Stomach (tissue), 9 donors: ENCODE data around the gene MBNL2. TPM values are rescaled to one million over a fixed set of nuclear protein-coding genes. Genes with fewer than 3 reads are reported as not detected.
A peak's percentile ranks its signal among the peaks of the same experiment; 100 is the strongest.

Experiments
- DNase-seq, 2 donors: peaks; one replicate each; pipeline versions ENCODE4 v3.0.0 to v3.0.0-alpha.2; 2013 to 2019
- H3K27ac ChIP-seq, 5 donors: fragments of 200-600 bp in 4 of 5; sonication (generic) in 4 of 5; one replicate each; pipeline ENCODE4 v1.5.1; 2013 to 2019; ENCODE audit warnings: mild to moderate bottlenecking in 1 of 5, moderate library complexity in 1 of 5
- H3K27me3 ChIP-seq, 3 donors: fragments of 200-600 bp; sonication (generic); one replicate each; pipeline ENCODE4 v1.5.1; 2017 to 2019; ENCODE audit warnings: mixed run types in 1 of 3
- H3K36me3 ChIP-seq, 4 donors: fragments of 200-600 bp; sonication (generic); 1 replicate in 3 of 4; 2 replicates in 1 of 4; pipeline ENCODE4 v1.5.1; 2016 to 2019
- H3K4me1 ChIP-seq, 4 donors: fragments of 200-600 bp; sonication (generic); one replicate each; pipeline ENCODE4 v1.5.1; 2016 to 2019
- H3K4me3 ChIP-seq, 4 donors: fragments of 200-600 bp; sonication (generic) in 3 of 4; one replicate each; pipeline ENCODE4 v1.5.1; 2016 to 2019; ENCODE audit warnings: mild to moderate bottlenecking in 1 of 4
- H3K9me3 ChIP-seq, 4 donors: fragments of 200-600 bp; sonication (generic); one replicate each; pipeline ENCODE4 v1.5.1; 2016 to 2019
- EP300 ChIP-seq: sonication (generic); formaldehyde crosslinking; IDR thresholded peaks from one replicate; pipeline ENCODE4 v1.6.1; 2017; ENCODE audit warnings: antibody characterized with exemption
- POLR2A ChIP-seq, 4 donors: fragments of 450-650 bp; IDR thresholded peaks; one replicate each; pipeline ENCODE4 v1.6.1; 2016; ENCODE audit warnings: antibody characterized with exemption in 4 of 4, control low read depth in 2 of 4, mild to moderate bottlenecking in 1 of 4, moderate library complexity in 1 of 4
- POLR2AphosphoS5 ChIP-seq, 3 donors: sonication (generic); formaldehyde crosslinking; IDR thresholded peaks; one replicate each; pipeline ENCODE4 v1.6.1; 2016; ENCODE audit warnings: antibody characterized with exemption in 3 of 3
- WGBS, 5 donors: extraction: QIAGEN DNeasy Blood & Tissue Kit in 3 of 5; methylation state at CpG; one replicate each; pipeline versions ENCODE4 v1.1.5 to v1.1.7; 2013 to 2018; 5-methylcytosine and 5-hydroxymethylcytosine counted together
- intact Hi-C: fragments of 100-400 bp; cut with DNase I; formaldehyde crosslinking; loops from one replicate; pipeline ENCODE4 v1.15.1; 2023; ENCODE audit warnings: low total_unique reads
- polyA plus RNA-seq, 3 donors: library from polyadenylated mRNA; stranded (reverse); fragments of 200-250 nt; gene quantifications; one replicate each; pipeline ENCODE4 v1.2.3, GENCODE V29; 2013
- total RNA-seq, 5 donors: library from RNA; depleted of rRNA; stranded (reverse); fragments of >200 nt; gene quantifications; one replicate each; pipeline versions ENCODE4 v1.1.0 to v1.2.3, GENCODE V29; 2014 to 2016
- TF ChIP-seq, protein P1 (sequence below), 7 experiments: fragments of 450-650 bp in 4 of 7; fragments of 200-600 bp in 3 of 7; sonication (generic) in 3 of 7; IDR thresholded peaks; one replicate each; pipeline ENCODE4 v1.5.1; 2016 to 2019; ENCODE audit warnings: antibody characterized with exemption in 7 of 7, control low read depth in 2 of 7, mild to moderate bottlenecking in 1 of 7
- donor health status: healthy with polysubstance abuse.
- donor health status: Bipolar disorder and iron deficiency.
- donor health status: healthy.

Gene MBNL2
- total and polyA plus RNA-seq, 8 donors = 8.3 to 74.5 (median 25.6) TPM

DNA sequence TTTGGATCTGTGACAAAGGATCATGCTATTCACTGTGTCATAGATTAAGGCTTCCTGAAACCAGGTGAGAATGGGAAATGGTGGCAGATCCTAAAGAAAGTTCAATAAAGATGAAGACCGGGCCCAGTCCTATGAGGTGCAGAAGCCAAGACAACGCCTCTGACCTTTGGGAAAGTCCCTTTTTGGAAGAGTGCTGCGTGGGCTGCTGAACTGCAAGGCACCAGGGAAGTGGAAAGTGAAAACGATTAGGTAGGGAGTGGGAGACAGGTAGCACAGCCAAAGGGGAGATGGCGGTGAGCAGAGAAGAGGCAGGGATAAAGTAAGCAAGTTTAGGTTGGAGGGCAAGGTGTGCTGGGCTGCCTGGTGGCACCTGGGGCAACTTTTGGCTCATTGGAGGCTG, 16.3 kb downstream of the MBNL2 start:
- H3K36me3 ChIP-seq = no peaks in the 10 kb centered on the region
- no peaks in the 10 kb centered on the region for H3K27me3 ChIP-seq
- DNase-seq = no peak
- TF ChIP-seq POLR2AphosphoS5 (IDR thresholded peaks at IDR 0.05) (no peak), POLR2A (IDR thresholded peaks at IDR 0.05) (no peak), EP300 (no peak)
- TF ChIP-seq, protein P1, sequence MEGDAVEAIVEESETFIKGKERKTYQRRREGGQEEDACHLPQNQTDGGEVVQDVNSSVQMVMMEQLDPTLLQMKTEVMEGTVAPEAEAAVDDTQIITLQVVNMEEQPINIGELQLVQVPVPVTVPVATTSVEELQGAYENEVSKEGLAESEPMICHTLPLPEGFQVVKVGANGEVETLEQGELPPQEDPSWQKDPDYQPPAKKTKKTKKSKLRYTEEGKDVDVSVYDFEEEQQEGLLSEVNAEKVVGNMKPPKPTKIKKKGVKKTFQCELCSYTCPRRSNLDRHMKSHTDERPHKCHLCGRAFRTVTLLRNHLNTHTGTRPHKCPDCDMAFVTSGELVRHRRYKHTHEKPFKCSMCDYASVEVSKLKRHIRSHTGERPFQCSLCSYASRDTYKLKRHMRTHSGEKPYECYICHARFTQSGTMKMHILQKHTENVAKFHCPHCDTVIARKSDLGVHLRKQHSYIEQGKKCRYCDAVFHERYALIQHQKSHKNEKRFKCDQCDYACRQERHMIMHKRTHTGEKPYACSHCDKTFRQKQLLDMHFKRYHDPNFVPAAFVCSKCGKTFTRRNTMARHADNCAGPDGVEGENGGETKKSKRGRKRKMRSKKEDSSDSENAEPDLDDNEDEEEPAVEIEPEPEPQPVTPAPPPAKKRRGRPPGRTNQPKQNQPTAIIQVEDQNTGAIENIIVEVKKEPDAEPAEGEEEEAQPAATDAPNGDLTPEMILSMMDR (IDR thresholded peaks at IDR 0.05) = no peak
- H3K9me3 ChIP-seq = no peaks in the 10 kb centered on the region
- WGBS, 5 donors = 80 to 86% (median 85%) methylated on average over 5 of the region's 5 CpGs
- H3K4me1 ChIP-seq = peaks cover 71 to 99% (median 92%) of the 10 kb centered on the region in 4 donors
- intact Hi-C loops = no loop called here
- no peak overlapping the region for H3K4me3 ChIP-seq
- peak overlapping the region in 3 of 5 donors; percentile 22 to 33 (median 28) for H3K27ac ChIP-seq

DNA sequence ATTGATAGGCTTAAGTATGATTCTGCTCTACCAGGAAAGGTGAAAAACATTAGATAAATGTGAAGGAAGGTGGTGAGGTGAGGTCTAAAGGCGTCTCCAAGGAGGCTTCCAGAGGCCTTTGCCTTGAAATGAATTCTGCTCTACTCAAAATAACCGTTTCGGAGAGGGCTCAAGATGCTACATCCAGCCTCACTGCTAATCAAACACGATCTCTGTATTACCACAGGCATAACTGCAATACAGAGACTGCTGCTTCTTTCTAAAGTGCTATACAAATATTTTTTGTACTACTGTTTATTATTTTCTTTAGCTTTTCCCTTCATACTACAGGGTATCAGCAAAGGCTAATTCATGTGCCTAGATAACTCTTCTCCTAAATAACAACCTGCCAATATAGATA, 16.8 kb downstream of the MBNL2 start:
- no peaks in the 10 kb centered on the region for H3K9me3 ChIP-seq
- H3K4me1 ChIP-seq = peaks cover 72 to 99% (median 93%) of the 10 kb centered on the region in 4 donors
- DNase-seq = no peak
- TF ChIP-seq, protein P1 (IDR thresholded peaks at IDR 0.05) = no peak
- TF ChIP-seq POLR2A (IDR thresholded peaks at IDR 0.05) (no peak), EP300 (no peak), POLR2AphosphoS5 (IDR thresholded peaks at IDR 0.05) (no peak)
- intact Hi-C loops = no loop called here
- no peak overlapping the region for H3K4me3 ChIP-seq
- no peaks in the 10 kb centered on the region for H3K36me3 ChIP-seq
- peak overlapping the region in 3 of 5 donors; percentile 22 to 33 (median 28) for H3K27ac ChIP-seq
- WGBS, 5 donors = 76 to 92% (median 82%) methylated on average over 4 of the region's 4 CpGs
- H3K27me3 ChIP-seq = no peaks in the 10 kb centered on the region

DNA sequence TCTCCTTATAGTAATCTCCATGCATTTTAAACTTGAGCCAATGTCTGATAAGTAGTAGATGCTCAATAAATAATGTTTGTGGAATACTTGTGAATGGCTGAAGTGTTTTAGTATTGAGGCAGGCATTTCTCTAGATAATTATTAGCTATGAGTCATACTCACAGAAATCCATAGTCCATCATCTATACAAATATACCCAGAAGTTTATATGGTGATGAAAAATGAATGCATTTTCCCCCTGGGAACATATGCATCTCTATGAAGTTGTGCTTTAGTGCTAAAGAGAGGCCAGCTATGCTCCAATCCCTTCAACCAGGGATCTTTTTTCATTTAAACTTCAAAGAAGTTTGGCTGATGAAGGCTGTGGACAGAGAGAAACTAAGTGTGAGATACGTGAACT, 17.2 kb downstream of the MBNL2 start:
- H3K9me3 ChIP-seq = no peaks in the 10 kb centered on the region
- H3K4me3 ChIP-seq = no peak overlapping the region
- H3K27me3 ChIP-seq = no peaks in the 10 kb centered on the region
- H3K4me1 ChIP-seq = peaks cover 72 to 99% (median 93%) of the 10 kb centered on the region in 4 donors
- peak overlapping the region in 3 of 5 donors; percentile 22 to 56 (median 23) for H3K27ac ChIP-seq
- TF ChIP-seq, protein P1 (IDR thresholded peaks at IDR 0.05) = no peak
- TF ChIP-seq POLR2AphosphoS5 (IDR thresholded peaks at IDR 0.05) = no peak
- TF ChIP-seq POLR2A (IDR thresholded peaks at IDR 0.05) = no peak
- no peak for TF ChIP-seq EP300
- WGBS, 5 donors = 55 to 88% (median 87%) methylated on average over 1 of the region's 1 CpG
- DNase-seq = no peak
- H3K36me3 ChIP-seq = no peaks in the 10 kb centered on the region
- intact Hi-C loops = no loop called here

DNA sequence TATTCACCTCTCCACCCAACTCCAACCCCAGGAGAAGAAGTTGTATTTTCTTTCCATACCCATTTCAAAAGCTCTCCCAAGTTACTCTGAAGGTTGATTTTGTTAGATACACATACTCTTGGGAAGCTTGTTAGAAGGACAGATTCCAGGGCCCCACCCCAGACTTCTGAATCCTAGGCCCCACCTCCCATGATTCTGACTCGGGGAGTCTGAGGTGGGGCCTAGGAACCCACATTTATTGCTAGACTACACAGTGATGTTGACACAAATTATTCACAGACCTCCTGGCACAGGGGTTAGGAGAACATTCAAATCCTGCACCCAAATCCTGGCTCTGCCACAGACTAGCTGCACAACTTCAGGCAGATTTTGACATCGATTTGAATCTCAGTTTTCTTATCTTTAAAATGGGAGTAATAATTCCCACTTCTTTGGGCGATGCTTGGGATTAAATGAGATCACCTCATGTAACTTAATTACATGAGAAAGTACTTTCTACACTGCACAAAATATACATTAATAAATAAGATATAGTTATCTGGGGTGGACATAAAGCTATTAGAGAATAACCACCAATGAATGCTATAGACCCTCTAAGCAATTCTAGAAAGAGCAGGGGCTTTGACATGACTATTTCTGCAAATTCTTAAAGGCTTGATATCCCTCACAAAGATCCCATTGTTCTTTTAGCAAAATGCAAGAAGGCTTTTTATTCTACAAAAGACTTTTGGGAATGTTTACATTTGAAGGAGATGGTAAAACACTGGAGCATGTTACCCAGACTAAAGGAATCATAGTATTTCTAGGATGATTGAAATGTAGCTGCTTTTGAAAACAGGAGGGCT, 18.0 kb downstream of the MBNL2 start:
- TF ChIP-seq POLR2A (IDR thresholded peaks at IDR 0.05) (no peak), POLR2AphosphoS5 (IDR thresholded peaks at IDR 0.05) (no peak), EP300 (no peak)
- TF ChIP-seq, protein P1 (IDR thresholded peaks at IDR 0.05) = no peak
- Histone ChIP-seq H3K4me3 (no peak overlapping the region), H3K27ac (peak overlapping the region; percentile 15 to 56 (median 22)), H3K9me3 (no peaks in the 10 kb centered on the region), H3K4me1 (peaks cover 74 to 99% (median 92%) of the 10 kb centered on the region in 4 donors), H3K27me3 (no peaks in the 10 kb centered on the region), H3K36me3 (no peaks in the 10 kb centered on the region)
- WGBS, 5 donors = 59 to 68% (median 60%) methylated on average over 3 of the region's 3 CpGs
- intact Hi-C loops = no loop called here
- DNase-seq = peak in 1 of 2 donors; percentile 16
